ENCODE measurements around the gene CUEDC1.

DNA sequence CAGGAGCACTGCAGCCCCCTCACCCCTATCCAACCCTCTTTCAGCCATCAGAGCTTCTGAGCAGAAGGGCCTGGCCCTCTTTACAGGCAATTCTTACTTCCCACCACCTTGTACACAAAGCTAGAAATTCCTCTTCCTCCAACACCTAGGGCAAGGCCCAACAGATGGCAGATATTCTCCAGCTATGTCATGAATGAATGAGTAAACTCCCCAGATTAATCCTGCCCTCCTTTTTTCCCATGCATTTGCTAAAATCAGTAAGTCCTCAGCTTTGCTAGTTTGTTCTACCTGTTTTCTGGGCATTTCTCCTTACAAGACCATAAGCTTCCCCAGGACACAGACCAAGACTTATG, 85.0 kb downstream of the CUEDC1 start:
- no peak for TF ChIP-seq CTCF (IDR thresholded peaks at IDR 0.05; ENCODE audit: poor library complexity)
- no peak for TF ChIP-seq EZH2 (IDR thresholded peaks at IDR 0.05; ENCODE audit: borderline replicate concordance)
- TF ChIP-seq EZH2phosphoT487 (IDR thresholded peaks at IDR 0.05; ENCODE audit: low read depth, severe bottlenecking, unreplicated experiment): no peak

Data from hepatocyte (in vitro differentiated cells).